Stomach (tissue), 9 donors: Measurements from ENCODE around the gene ABCB7. TPM values are rescaled to one million over a fixed set of nuclear protein-coding genes. Genes with fewer than 3 reads are reported as not detected.

Experiments used
- DNase-seq, 2 donors: peaks; one replicate each; pipeline versions ENCODE4 v3.0.0 to v3.0.0-alpha.2; 2013 to 2019
- H3K27ac ChIP-seq, 5 donors: fragments of 200-600 bp in 4 of 5; sonication (generic) in 4 of 5; one replicate each; pipeline ENCODE4 v1.5.1; 2013 to 2019; ENCODE audit warnings: mild to moderate bottlenecking in 1 of 5, moderate library complexity in 1 of 5
- H3K27me3 ChIP-seq, 3 donors: fragments of 200-600 bp; sonication (generic); one replicate each; pipeline ENCODE4 v1.5.1; 2017 to 2019; ENCODE audit warnings: mixed run types in 1 of 3
- H3K36me3 ChIP-seq, 4 donors: fragments of 200-600 bp; sonication (generic); 1 replicate in 3 of 4; 2 replicates in 1 of 4; pipeline ENCODE4 v1.5.1; 2016 to 2019
- H3K4me1 ChIP-seq, 4 donors: fragments of 200-600 bp; sonication (generic); one replicate each; pipeline ENCODE4 v1.5.1; 2016 to 2019
- H3K4me3 ChIP-seq, 4 donors: fragments of 200-600 bp; sonication (generic) in 3 of 4; one replicate each; pipeline ENCODE4 v1.5.1; 2016 to 2019; ENCODE audit warnings: mild to moderate bottlenecking in 1 of 4
- H3K9me3 ChIP-seq, 4 donors: fragments of 200-600 bp; sonication (generic); one replicate each; pipeline ENCODE4 v1.5.1; 2016 to 2019
- EP300 ChIP-seq: sonication (generic); formaldehyde crosslinking; IDR thresholded peaks from one replicate; pipeline ENCODE4 v1.6.1; 2017; ENCODE audit warnings: antibody characterized with exemption
- POLR2A ChIP-seq, 4 donors: fragments of 450-650 bp; IDR thresholded peaks; one replicate each; pipeline ENCODE4 v1.6.1; 2016; ENCODE audit warnings: antibody characterized with exemption in 4 of 4, control low read depth in 2 of 4, mild to moderate bottlenecking in 1 of 4, moderate library complexity in 1 of 4
- POLR2AphosphoS5 ChIP-seq, 3 donors: sonication (generic); formaldehyde crosslinking; IDR thresholded peaks; one replicate each; pipeline ENCODE4 v1.6.1; 2016; ENCODE audit warnings: antibody characterized with exemption in 3 of 3
- WGBS, 5 donors: extraction: QIAGEN DNeasy Blood & Tissue Kit in 3 of 5; methylation state at CpG; one replicate each; pipeline versions ENCODE4 v1.1.5 to v1.1.7; 2013 to 2018; 5-methylcytosine and 5-hydroxymethylcytosine counted together
- intact Hi-C: fragments of 100-400 bp; cut with DNase I; formaldehyde crosslinking; loops from one replicate; pipeline ENCODE4 v1.15.1; 2023; ENCODE audit warnings: low total_unique reads
- polyA plus RNA-seq, 3 donors: library from polyadenylated mRNA; stranded (reverse); fragments of 200-250 nt; gene quantifications; one replicate each; pipeline ENCODE4 v1.2.3, GENCODE V29; 2013
- total RNA-seq, 5 donors: library from RNA; depleted of rRNA; stranded (reverse); fragments of >200 nt; gene quantifications; one replicate each; pipeline versions ENCODE4 v1.1.0 to v1.2.3, GENCODE V29; 2014 to 2016
- TF ChIP-seq, protein P1 (sequence below), 7 experiments: fragments of 450-650 bp in 4 of 7; fragments of 200-600 bp in 3 of 7; sonication (generic) in 3 of 7; IDR thresholded peaks; one replicate each; pipeline ENCODE4 v1.5.1; 2016 to 2019; ENCODE audit warnings: antibody characterized with exemption in 7 of 7, control low read depth in 2 of 7, mild to moderate bottlenecking in 1 of 7
- donor health status: healthy with polysubstance abuse.
- donor health status: Bipolar disorder and iron deficiency.
- donor health status: healthy.

ABCB7 gene
- total and polyA plus RNA-seq, 8 donors = 3.9 to 108 (median 7.5) TPM

DNA sequence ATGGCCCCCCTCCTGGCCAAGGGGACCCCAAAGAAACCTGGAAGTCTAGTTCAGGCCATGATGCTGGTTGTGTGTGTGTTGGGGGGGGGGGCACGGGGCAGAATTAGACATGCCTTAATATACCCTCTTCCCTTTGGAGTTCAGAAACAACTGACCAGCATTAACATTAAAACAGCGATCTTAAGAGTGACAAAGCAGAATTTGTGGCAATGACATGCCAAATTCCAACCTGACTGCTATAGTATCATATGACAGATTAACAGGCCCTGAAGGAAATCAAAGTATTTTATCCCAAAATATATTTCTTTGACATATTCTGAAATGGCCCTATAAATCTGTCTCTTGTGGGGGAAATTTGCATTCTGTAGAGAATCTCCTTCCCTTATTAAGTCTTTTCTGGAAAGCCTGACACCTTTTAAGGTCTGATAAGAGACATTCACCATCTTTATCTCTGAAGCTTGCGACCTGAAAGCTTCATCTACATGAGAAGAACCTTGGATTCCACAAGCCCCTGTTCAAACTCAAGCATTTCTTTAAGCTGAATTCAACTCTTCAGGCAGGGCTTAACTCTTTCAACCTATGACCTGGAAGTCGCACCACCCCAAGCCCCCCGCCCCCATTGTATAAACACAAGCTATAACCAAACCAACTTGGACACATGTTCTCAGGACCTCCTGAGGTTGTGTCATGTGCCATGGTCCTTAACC is 40.2 kb downstream of the ABCB7 start:
- peaks cover 0 to 3% (median 0%) of the 10 kb centered on the region in 4 donors for H3K9me3 ChIP-seq
- no peak overlapping the region for H3K27ac ChIP-seq
- H3K36me3 ChIP-seq = no peaks in the 10 kb centered on the region
- H3K4me3 ChIP-seq = no peak overlapping the region
- H3K4me1 ChIP-seq = no peaks in the 10 kb centered on the region
- WGBS, 5 donors = 68 to 90% (median 81%) methylated on average over 3 to 5 of the region's 5 CpGs
- TF ChIP-seq, protein P1, sequence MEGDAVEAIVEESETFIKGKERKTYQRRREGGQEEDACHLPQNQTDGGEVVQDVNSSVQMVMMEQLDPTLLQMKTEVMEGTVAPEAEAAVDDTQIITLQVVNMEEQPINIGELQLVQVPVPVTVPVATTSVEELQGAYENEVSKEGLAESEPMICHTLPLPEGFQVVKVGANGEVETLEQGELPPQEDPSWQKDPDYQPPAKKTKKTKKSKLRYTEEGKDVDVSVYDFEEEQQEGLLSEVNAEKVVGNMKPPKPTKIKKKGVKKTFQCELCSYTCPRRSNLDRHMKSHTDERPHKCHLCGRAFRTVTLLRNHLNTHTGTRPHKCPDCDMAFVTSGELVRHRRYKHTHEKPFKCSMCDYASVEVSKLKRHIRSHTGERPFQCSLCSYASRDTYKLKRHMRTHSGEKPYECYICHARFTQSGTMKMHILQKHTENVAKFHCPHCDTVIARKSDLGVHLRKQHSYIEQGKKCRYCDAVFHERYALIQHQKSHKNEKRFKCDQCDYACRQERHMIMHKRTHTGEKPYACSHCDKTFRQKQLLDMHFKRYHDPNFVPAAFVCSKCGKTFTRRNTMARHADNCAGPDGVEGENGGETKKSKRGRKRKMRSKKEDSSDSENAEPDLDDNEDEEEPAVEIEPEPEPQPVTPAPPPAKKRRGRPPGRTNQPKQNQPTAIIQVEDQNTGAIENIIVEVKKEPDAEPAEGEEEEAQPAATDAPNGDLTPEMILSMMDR (IDR thresholded peaks at IDR 0.05) = no peak
- TF ChIP-seq POLR2AphosphoS5 (IDR thresholded peaks at IDR 0.05) = no peak
- no peak for TF ChIP-seq EP300
- no peak for TF ChIP-seq POLR2A (IDR thresholded peaks at IDR 0.05)
- H3K27me3 ChIP-seq = no peaks in the 10 kb centered on the region
- intact Hi-C loops = no loop called here
- no peak for DNase-seq

DNA sequence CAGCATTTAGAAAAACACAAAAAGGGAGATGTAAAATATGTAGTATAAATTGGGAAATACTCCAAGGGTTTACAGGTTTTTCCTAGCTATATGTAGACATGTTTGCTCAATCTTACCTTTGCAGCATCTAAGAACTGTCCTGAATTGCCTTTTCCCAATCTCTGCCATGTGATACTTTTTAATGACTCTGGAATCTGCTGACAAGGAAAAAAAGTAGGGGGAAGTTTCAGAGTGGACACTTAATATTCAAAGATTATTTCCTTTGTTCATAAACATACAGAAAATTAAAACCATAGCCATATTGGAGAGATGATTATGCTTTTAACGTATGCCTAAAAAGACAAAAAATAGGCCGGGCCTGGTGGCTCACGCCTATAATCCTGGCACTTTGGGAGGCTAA is 41.4 kb downstream of the ABCB7 start:
- intact Hi-C loops = no loop called here

DNA sequence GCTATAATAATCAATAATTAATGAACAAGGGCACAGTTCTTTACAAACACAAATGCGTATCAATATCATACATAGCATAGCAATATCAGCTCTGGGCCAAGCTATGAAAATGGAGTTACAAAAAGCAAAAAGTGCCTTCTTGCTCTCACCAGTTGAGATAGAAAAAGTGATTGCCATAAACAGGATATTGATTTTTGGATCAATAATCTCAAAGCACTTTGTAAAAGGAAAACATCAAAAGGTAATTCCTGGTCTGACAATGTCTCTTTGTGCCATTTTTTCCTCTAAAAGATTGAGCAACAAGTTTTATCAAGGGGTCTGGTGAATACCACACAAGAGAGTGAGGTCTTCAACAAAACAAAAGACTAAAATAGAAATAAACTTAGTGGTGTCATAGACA is 42.4 kb downstream of the ABCB7 start:
- Histone ChIP-seq H3K4me1 (no peaks in the 10 kb centered on the region), H3K9me3 (no peaks in the 10 kb centered on the region)

More for the DNA sequence above, 41.4 kb downstream of the ABCB7 start:
- Histone ChIP-seq H3K27me3 (no peaks in the 10 kb centered on the region), H3K4me3 (no peak overlapping the region), H3K4me1 (no peaks in the 10 kb centered on the region), H3K27ac (no peak overlapping the region), H3K36me3 (no peaks in the 10 kb centered on the region), H3K9me3 (no peaks in the 10 kb centered on the region)
- TF ChIP-seq, protein P1 (IDR thresholded peaks at IDR 0.05) = no peak
- TF ChIP-seq EP300 (no peak), POLR2AphosphoS5 (IDR thresholded peaks at IDR 0.05) (no peak), POLR2A (IDR thresholded peaks at IDR 0.05) (no peak)
- no peak for DNase-seq
- WGBS, 5 donors = 85 to 98% (median 96%) methylated on average over 3 of the region's 3 CpGs

DNA sequence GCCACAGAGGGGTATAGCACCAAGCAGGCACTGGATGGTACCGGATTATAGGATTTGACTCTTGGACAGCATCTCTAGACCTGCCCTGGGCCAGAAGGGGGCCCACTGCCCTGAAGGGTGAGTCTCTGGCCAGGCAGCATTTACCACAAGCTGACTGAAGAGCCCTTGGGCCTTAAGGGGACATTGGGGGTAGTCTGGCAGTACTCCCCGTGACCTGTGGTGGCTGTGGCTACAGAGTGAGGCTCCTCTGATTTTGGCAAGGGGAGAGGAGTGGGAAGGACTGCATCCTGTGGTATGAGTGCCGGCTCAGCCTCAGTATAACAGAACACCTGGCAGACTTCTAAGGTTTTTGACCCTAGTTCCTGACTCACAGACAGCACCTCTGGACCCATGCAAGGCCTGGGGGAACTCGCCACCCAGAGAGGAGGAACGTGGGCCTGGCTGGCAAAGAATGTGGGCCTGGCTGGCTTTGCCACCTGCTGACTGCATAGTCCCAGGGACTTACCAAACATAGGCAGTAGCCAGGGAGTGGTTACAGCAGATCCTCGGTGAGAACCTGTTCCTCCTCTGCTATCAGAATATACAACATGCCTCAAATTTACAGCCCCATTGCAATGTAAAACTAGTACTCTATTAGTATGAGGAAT is 48.1 kb downstream of the ABCB7 start:
- intact Hi-C loops = no loop called here
- 52 to 82% (median 71%) methylated on average over 2 to 6 of the region's 6 CpGs for WGBS, 5 donors
- Histone ChIP-seq H3K36me3 (no peaks in the 10 kb centered on the region), H3K27me3 (peaks cover 0 to 3% (median 0%) of the 10 kb centered on the region in 3 donors), H3K27ac (no peak overlapping the region), H3K9me3 (no peaks in the 10 kb centered on the region), H3K4me3 (no peak overlapping the region), H3K4me1 (no peaks in the 10 kb centered on the region)
- TF ChIP-seq, protein P1 (IDR thresholded peaks at IDR 0.05) = no peak
- TF ChIP-seq POLR2A (IDR thresholded peaks at IDR 0.05) (no peak), EP300 (no peak), POLR2AphosphoS5 (IDR thresholded peaks at IDR 0.05) (no peak)
- DNase-seq = no peak

More for the DNA sequence above, 42.4 kb downstream of the ABCB7 start:
- H3K36me3 ChIP-seq = no peaks in the 10 kb centered on the region
- intact Hi-C loops = no loop called here
- no peak for TF ChIP-seq POLR2AphosphoS5 (IDR thresholded peaks at IDR 0.05)
- TF ChIP-seq EP300 = no peak
- TF ChIP-seq, protein P1 (IDR thresholded peaks at IDR 0.05) = no peak
- no peak for TF ChIP-seq POLR2A (IDR thresholded peaks at IDR 0.05)
- no peaks in the 10 kb centered on the region for H3K27me3 ChIP-seq
- no peak overlapping the region for H3K4me3 ChIP-seq
- no peak overlapping the region for H3K27ac ChIP-seq
- WGBS, 5 donors = 83 to 100% (median 100%) methylated on average over 1 of the region's 1 CpG
- no peak for DNase-seq
